ENCODE measurements around the gene USH2A. TPM values are rescaled to one million over a fixed set of nuclear protein-coding genes. Genes with fewer than 3 reads are reported as not detected.

USH2A gene
- total RNA-seq, 1 donor from 2014 or later: not detected

DNA sequence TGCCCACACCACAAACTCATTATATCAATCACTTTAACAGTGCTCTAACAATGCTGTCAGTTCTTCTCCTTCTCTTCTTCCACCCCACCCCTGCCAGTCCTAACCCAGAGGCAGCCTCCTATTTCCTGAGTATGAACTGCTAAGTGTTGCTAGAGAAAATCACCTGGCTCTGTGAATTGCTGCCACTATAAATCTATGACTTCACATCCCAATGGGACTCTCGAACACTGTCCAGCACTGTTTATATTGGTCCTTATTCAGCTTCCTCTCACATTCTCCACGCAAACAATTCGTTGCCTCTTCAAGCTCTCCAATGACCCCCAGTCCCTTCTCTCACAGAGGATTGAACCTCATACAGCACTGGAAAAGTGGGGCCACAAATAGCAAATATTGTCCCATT, 27.0 kb upstream of the USH2A start:
- Histone ChIP-seq H3K36me3 (ENCODE audit: control insufficient read depth, insufficient read depth, low read length) (no peaks in the 10 kb centered on the region), H3K27me3 (ENCODE audit: control insufficient read depth, insufficient read depth, low read length) (no peaks in the 10 kb centered on the region), H3K4me3 (ENCODE audit: low read depth, low read length) (no peak overlapping the region)
- TF ChIP-seq, protein P1, sequence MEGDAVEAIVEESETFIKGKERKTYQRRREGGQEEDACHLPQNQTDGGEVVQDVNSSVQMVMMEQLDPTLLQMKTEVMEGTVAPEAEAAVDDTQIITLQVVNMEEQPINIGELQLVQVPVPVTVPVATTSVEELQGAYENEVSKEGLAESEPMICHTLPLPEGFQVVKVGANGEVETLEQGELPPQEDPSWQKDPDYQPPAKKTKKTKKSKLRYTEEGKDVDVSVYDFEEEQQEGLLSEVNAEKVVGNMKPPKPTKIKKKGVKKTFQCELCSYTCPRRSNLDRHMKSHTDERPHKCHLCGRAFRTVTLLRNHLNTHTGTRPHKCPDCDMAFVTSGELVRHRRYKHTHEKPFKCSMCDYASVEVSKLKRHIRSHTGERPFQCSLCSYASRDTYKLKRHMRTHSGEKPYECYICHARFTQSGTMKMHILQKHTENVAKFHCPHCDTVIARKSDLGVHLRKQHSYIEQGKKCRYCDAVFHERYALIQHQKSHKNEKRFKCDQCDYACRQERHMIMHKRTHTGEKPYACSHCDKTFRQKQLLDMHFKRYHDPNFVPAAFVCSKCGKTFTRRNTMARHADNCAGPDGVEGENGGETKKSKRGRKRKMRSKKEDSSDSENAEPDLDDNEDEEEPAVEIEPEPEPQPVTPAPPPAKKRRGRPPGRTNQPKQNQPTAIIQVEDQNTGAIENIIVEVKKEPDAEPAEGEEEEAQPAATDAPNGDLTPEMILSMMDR (IDR thresholded peaks at IDR 0.05; ENCODE audit: insufficient read depth, low read length, poor library complexity, severe bottlenecking): no peak
- no peak for DNase-seq (ENCODE audit: low read depth)

DNA sequence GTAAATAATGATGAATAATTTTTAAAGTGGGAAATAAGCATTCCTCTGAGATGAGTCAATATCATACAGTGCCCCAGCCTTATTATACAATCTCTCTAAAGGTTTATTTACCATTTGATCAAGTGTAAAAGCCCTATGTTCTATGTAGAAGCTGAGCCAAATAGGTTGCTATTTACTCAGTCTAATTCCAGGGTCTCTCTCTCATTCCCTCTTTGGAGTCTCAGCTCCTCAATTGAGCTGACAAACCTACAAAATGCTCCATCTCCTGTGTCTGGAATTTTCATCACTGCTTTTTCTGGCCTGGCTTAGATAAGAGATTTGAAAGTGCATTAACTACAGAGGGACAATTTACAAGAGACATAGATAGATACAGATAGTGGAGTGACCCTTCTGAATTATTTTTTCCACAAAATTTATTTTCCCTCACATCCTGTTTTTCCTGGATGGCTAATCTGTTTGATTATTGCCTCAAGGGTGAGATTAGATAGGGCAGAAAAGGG, 24.8 kb upstream of the USH2A start:
- no peak for DNase-seq (ENCODE audit: low read depth)
- no peak overlapping the region for H3K4me3 ChIP-seq (ENCODE audit: low read depth, low read length)
- TF ChIP-seq, protein P1 (IDR thresholded peaks at IDR 0.05; ENCODE audit: insufficient read depth, low read length, poor library complexity, severe bottlenecking): no peak
- no peaks in the 10 kb centered on the region for H3K36me3 ChIP-seq (ENCODE audit: control insufficient read depth, insufficient read depth, low read length)
- H3K27me3 ChIP-seq (ENCODE audit: control insufficient read depth, insufficient read depth, low read length): no peaks in the 10 kb centered on the region

DNA sequence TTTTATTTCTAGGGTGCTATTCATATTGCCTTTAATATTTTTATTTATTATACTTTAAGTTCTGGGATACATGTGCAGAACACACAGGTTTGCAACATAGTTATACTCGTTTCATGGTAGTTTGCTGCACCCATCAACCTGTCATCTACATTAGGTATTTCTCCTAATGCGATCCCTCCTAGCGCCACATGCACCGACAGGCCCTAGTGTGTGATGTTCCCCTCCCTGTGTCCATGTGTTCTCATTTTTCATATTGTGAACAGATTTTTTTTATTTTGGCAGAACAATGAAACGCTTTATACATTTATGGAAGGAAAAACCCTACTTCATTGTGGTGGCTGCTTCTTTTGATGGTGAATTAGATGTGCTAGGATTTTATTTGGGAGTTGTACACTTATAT, 14.4 kb upstream of the USH2A start:
- TF ChIP-seq, protein P1 (IDR thresholded peaks at IDR 0.05; ENCODE audit: insufficient read depth, low read length, poor library complexity, severe bottlenecking): no peak
- Histone ChIP-seq H3K36me3 (ENCODE audit: control insufficient read depth, insufficient read depth, low read length) (no peaks in the 10 kb centered on the region), H3K4me3 (ENCODE audit: low read depth, low read length) (no peak overlapping the region), H3K27me3 (ENCODE audit: control insufficient read depth, insufficient read depth, low read length) (no peaks in the 10 kb centered on the region)
- DNase-seq (ENCODE audit: low read depth): no peak

DNA sequence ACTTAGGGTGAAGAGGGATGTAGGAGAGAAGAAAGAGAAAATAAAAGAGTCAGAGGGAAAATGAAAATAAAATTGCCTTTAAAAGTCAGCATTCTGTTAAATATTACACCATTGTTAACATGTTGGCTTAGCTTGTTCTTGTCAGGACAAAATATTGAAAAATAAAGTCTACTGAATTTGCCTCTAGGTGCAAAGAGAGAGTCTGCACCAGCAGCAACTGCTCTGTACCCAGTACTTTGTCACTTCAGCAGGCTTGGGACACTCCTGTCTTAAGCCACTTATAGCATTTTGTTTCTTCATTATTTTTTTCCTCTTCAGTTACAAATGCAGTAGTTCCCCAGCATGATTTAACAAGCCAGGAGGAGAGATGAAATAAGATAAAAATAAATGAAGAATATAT, 11.0 kb upstream of the USH2A start:
- TF ChIP-seq, protein P1 (IDR thresholded peaks at IDR 0.05; ENCODE audit: insufficient read depth, low read length, poor library complexity, severe bottlenecking): no peak
- Histone ChIP-seq H3K36me3 (ENCODE audit: control insufficient read depth, insufficient read depth, low read length) (no peaks in the 10 kb centered on the region), H3K4me3 (ENCODE audit: low read depth, low read length) (no peak overlapping the region), H3K27me3 (ENCODE audit: control insufficient read depth, insufficient read depth, low read length) (no peaks in the 10 kb centered on the region)
- no peak for DNase-seq (ENCODE audit: low read depth)

DNA sequence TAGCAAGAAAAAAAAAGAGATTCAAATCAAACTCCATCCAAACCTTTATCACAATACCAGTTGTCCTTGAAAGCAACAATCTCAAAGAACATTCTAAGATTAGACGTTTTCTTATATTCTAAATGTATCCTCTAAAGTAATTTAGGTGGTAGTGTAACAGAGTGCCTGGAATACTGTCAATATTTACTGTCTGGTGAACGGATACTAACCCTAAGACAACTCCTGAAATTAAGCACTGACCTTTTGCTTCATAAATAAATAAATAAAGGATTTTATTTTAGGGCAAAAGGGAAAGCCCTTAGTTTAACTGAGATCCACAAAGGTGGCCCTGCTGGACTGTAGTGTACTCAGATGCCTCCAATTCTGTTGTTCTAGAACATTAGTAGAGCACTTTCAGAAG, 9.9 kb upstream of the USH2A start:
- Histone ChIP-seq H3K27me3 (ENCODE audit: control insufficient read depth, insufficient read depth, low read length) (no peaks in the 10 kb centered on the region), H3K36me3 (ENCODE audit: control insufficient read depth, insufficient read depth, low read length) (no peaks in the 10 kb centered on the region), H3K4me3 (ENCODE audit: low read depth, low read length) (no peak overlapping the region)
- TF ChIP-seq, protein P1 (IDR thresholded peaks at IDR 0.05; ENCODE audit: insufficient read depth, low read length, poor library complexity, severe bottlenecking): no peak
- no peak for DNase-seq (ENCODE audit: low read depth)

DNA sequence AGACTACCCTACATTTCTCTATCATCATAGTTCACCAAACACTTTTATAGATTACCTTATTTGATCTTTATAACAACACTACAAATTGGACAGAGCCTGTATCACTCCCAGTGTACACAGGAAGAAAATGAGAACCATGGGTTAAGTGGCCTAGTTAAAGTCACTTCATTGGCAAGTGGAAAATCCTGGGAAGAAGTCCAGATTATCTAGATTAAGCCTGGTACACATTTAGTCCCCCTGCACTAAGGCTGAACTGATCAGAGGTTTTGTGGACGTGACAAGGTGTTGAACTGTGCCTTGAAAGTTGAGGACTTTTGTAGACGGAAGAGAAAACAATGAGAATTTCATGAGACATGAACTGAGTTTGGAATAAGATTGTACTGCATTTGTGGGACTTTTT, 7.5 kb upstream of the USH2A start:
- TF ChIP-seq, protein P1 (IDR thresholded peaks at IDR 0.05; ENCODE audit: insufficient read depth, low read length, poor library complexity, severe bottlenecking): no peak
- Histone ChIP-seq H3K4me3 (ENCODE audit: low read depth, low read length) (no peak overlapping the region), H3K36me3 (ENCODE audit: control insufficient read depth, insufficient read depth, low read length) (no peaks in the 10 kb centered on the region), H3K27me3 (ENCODE audit: control insufficient read depth, insufficient read depth, low read length) (no peaks in the 10 kb centered on the region)
- no peak for DNase-seq (ENCODE audit: low read depth)
